Testis (tissue), 2 donors: ENCODE results near the gene TLE4.

ENCODE experiments used
- CTCF ChIP-seq, 3 experiments: fragments of 450-650 bp in 2 of 3; fragments of 200-600 bp in 1 of 3; sonication (generic) in 1 of 3; IDR thresholded peaks; one replicate each; pipeline ENCODE4 v1.5.1; 2016 to 2019; ENCODE audit warnings: antibody characterized with exemption in 3 of 3, mild to moderate bottlenecking in 2 of 3, moderate library complexity in 1 of 3
- POLR2A ChIP-seq: fragments of 450-650 bp; IDR thresholded peaks from one replicate; pipeline ENCODE4 v1.6.1; 2017; ENCODE audit warnings: antibody characterized with exemption, mild to moderate bottlenecking, moderate library complexity

- TF ChIP-seq CTCF (IDR thresholded peaks at IDR 0.05) (no peak), POLR2A (no peak)
These were observed 7.9 kb downstream of the TLE4 start for GRCh38 chr9:79579624-79580023.
